Measurements from ENCODE around the gene ARHGAP6. TPM values are rescaled to one million over a fixed set of nuclear protein-coding genes. Genes with fewer than 3 reads are reported as not detected.

ARHGAP6 gene
- total RNA-seq, 6 donors from 2014 or later = 14.4 to 40.9 (median 18.0) TPM

DNA sequence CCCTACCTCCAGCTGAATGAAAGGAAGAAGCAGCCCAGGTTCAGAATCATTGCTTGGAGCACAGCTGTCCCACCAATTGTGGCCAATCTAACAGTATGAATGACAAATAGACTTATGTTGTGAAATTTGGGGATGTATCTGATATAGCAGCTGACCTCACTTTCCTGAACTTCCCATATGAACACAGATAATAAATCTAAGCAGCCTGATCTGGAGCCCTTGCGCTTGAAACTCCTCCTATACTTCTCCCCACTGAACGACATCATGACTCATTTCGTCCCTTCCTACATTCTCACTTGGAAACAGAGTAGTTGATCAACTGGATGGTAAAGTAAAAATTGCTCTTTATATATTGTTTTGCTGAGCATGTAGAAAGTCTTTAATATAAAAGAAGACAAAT is 396.7 kb downstream of the ARHGAP6 start:
- Histone ChIP-seq H3K27ac (no peak overlapping the region), H3K4me1 (no peaks in the 10 kb centered on the region), H3K9me3 (no peaks in the 10 kb centered on the region), H3K36me3 (no peaks in the 10 kb centered on the region), H3K27me3 (no peaks in the 10 kb centered on the region), H3K4me3 (no peak overlapping the region)
- WGBS, 2 donors = 84 to 89% methylated on average over 3 of the region's 3 CpGs
- ATAC-seq (ENCODE audit: low FRiP score in 2 of 2) = no peak
- TF ChIP-seq POLR2AphosphoS5 (IDR thresholded peaks at IDR 0.05) = no peak
- TF ChIP-seq, protein P1, sequence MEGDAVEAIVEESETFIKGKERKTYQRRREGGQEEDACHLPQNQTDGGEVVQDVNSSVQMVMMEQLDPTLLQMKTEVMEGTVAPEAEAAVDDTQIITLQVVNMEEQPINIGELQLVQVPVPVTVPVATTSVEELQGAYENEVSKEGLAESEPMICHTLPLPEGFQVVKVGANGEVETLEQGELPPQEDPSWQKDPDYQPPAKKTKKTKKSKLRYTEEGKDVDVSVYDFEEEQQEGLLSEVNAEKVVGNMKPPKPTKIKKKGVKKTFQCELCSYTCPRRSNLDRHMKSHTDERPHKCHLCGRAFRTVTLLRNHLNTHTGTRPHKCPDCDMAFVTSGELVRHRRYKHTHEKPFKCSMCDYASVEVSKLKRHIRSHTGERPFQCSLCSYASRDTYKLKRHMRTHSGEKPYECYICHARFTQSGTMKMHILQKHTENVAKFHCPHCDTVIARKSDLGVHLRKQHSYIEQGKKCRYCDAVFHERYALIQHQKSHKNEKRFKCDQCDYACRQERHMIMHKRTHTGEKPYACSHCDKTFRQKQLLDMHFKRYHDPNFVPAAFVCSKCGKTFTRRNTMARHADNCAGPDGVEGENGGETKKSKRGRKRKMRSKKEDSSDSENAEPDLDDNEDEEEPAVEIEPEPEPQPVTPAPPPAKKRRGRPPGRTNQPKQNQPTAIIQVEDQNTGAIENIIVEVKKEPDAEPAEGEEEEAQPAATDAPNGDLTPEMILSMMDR (IDR thresholded peaks at IDR 0.05) = no peak
- no peak for DNase-seq

DNA sequence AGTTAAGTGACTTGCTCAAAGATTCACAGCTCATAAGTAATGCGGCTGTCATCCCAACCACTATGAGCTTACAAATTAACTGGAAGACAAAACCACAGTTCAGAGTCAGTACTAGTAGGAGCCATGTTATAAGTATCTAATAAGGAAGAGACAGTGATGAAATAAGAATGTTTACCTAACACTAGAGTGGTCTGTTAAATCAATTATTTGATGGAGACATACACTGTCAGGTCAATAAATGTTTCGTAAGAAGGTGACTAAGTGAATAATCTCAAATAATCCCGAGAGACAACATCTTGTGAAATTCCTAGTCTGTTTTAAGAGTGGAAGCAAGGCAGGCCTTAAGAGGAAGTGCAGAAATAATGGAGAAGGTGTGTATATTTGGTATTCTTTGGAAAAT is 398.3 kb downstream of the ARHGAP6 start:
- Histone ChIP-seq H3K4me1 (no peaks in the 10 kb centered on the region), H3K36me3 (no peaks in the 10 kb centered on the region), H3K9me3 (no peaks in the 10 kb centered on the region), H3K27me3 (no peaks in the 10 kb centered on the region), H3K4me3 (no peak overlapping the region), H3K27ac (no peak overlapping the region)
- 58 to 69% methylated on average over 3 of the region's 3 CpGs for WGBS, 2 donors
- TF ChIP-seq POLR2A (IDR thresholded peaks at IDR 0.05) (no peak), EP300 (IDR thresholded peaks at IDR 0.05) (no peak), POLR2AphosphoS5 (IDR thresholded peaks at IDR 0.05) (no peak)
- TF ChIP-seq, protein P1 (IDR thresholded peaks at IDR 0.05) = no peak
- DNase-seq (no peak), ATAC-seq (ENCODE audit: low FRiP score in 2 of 2) (no peak)

DNA sequence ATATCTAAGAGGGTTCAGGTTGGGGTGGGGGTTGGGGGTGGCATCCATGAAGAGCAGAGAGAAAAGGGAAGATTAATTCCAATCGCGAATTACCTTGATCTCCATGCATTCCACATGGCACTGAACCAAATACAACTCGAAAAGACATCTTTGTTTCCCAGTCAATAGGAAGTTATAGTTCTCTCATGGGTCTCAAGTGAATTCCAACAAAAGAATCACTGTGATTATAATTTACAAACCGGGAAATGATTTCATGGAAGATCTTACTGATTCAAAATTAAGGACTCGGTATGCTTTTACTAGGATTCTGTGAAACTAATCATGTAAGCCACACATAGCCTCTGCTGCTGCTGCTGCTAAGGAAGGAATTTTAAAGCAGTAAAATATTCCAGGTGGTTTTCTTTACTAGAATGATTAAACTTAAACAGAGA is 399.1 kb downstream of the ARHGAP6 start:
- no peaks in the 10 kb centered on the region for H3K27me3 ChIP-seq
- no peak for TF ChIP-seq POLR2A (IDR thresholded peaks at IDR 0.05)
- no peak for TF ChIP-seq EP300 (IDR thresholded peaks at IDR 0.05)
- TF ChIP-seq, protein P1 (IDR thresholded peaks at IDR 0.05) = no peak
- no peak for TF ChIP-seq POLR2AphosphoS5 (IDR thresholded peaks at IDR 0.05)
- H3K9me3 ChIP-seq = no peaks in the 10 kb centered on the region
- WGBS, 2 donors = 67 to 71% methylated on average over 5 of the region's 5 CpGs
- no peaks in the 10 kb centered on the region for H3K36me3 ChIP-seq
- no peak overlapping the region for H3K27ac ChIP-seq
- no peak overlapping the region for H3K4me3 ChIP-seq
- ATAC-seq (ENCODE audit: low FRiP score in 2 of 2) (no peak), DNase-seq (no peak)
- no peaks in the 10 kb centered on the region for H3K4me1 ChIP-seq

DNA sequence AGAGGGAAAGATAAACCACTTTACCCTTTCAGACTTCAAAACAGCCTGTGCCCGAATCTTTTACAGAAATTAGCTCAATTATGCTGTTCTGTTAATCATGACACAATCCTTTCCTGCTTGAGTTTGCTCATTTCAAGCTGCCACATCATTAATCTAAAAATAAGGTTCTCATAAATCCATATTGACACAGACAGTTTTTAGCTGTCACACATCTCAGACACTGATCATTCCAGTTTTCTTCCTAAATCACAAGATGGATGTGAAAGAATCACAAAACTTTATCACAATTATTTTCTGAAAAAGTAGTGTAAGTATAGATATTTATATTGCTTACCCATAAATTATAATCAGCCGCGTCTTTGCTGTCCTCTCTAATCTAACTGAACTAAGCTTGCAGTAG is 400.4 kb downstream of the ARHGAP6 start:
- peak overlapping the region in 1 of 4 donors; percentile 43 for H3K27ac ChIP-seq
- H3K9me3 ChIP-seq = no peaks in the 10 kb centered on the region
- H3K27me3 ChIP-seq = no peaks in the 10 kb centered on the region
- ATAC-seq (ENCODE audit: low FRiP score in 2 of 2) = no peak
- H3K4me1 ChIP-seq = no peaks in the 10 kb centered on the region
- H3K4me3 ChIP-seq = no peak overlapping the region
- TF ChIP-seq POLR2AphosphoS5 (IDR thresholded peaks at IDR 0.05) (no peak), EP300 (IDR thresholded peaks at IDR 0.05) (no peak), POLR2A (IDR thresholded peaks at IDR 0.05) (no peak)
- TF ChIP-seq, protein P1 (IDR thresholded peaks at IDR 0.05) = no peak
- 35 to 40% methylated on average over 3 of the region's 3 CpGs for WGBS, 2 donors
- no peak for DNase-seq
- no peaks in the 10 kb centered on the region for H3K36me3 ChIP-seq

DNA sequence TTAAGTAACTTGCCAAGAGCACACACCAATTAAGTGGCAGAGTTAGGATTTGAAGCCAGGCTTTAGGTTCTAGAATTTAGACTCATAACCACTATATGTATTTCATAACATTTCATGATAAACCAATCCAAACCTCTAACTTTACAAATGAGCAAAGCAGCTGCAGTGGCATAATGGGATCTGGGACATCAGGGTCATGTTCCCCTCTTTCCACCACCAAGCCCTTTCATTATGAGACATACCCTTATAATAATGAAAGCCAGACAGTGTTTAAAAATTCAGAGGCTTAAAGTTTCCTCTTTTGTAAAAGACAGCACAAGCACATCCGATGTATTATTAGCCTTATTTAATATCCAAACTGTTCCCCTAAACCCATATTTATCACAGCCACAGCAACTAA is 400.8 kb downstream of the ARHGAP6 start:
- 36 to 65% methylated on average over 1 of the region's 1 CpG for WGBS, 2 donors
- no peaks in the 10 kb centered on the region for H3K27me3 ChIP-seq
- no peaks in the 10 kb centered on the region for H3K4me1 ChIP-seq
- H3K27ac ChIP-seq = no peak overlapping the region
- H3K36me3 ChIP-seq = no peaks in the 10 kb centered on the region
- H3K4me3 ChIP-seq = no peak overlapping the region
- ATAC-seq (ENCODE audit: low FRiP score in 2 of 2) = no peak
- H3K9me3 ChIP-seq = no peaks in the 10 kb centered on the region
- DNase-seq = no peak
- TF ChIP-seq POLR2AphosphoS5 (IDR thresholded peaks at IDR 0.05) (no peak), POLR2A (IDR thresholded peaks at IDR 0.05) (no peak), EP300 (IDR thresholded peaks at IDR 0.05) (no peak)
- TF ChIP-seq, protein P1 (IDR thresholded peaks at IDR 0.05) = no peak

Measured in upper lobe of left lung (tissue), 6 donors.